HG03103 (cell line): ENCODE results near the gene TMBIM4.
"Not testable (repeated sequence)": the region's sequence is repeated elsewhere in the genome, so short reads cannot be mapped to it uniquely, and the experiment has no call there.

Experiments
- ATAC-seq: cut with Tn5 transposase; IDR thresholded peaks from one replicate; pipeline ENCODE4 v1.9.1; 2021; ENCODE audit warnings: low read depth; ENCODE audit not compliant: unreplicated experiment

Gene TMBIM4

DNA sequence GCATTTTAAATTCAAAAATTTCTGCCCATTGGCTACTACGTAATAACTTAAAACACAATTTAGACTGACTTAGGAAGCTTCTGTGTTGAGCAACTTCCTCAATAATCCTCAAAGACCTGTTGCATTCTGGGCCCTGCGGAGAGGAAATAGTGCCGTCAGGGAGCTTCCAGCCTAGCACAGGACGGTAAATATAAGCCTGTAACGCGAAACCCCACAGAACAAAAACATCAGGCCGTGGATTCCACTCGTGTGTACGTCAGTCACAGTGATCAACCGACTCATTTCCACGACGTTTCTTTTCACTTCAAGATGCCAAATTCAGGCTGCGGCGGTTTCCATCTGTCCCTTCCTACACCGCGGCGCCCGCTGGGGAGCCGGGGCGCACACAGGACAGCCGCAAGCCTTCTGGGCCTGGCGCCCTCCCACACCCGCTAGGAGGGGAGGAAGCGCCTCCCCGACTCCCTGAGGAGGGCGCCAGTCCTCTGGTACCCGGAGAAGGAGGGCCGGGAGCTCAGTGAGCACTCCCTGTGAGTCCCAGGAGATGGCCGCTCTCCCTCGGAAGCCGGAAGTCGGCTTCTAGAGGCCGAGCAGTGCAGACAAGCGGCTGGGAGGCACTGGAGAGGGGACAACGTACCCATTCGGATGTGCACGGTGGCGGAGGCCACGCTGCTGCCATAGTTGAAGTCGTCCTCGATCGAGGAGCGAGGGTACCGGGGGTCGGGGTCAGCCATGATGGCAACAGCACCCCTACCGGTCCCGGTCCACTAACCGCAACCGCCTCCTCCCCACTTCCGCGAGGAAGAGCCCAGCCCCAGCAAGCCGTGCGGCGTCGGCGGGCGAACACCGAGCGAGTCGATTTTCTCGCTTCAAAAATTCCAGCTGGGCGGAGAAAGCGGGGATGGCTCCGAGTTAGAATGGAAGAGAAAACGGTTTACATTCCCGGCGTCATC is at the start of gene TMBIM4:
TSS of gene TMBIM4 (minus strand) at position 776 of the 950 bp plus-strand sequence. CDS start at position 731, 45 bp downstream.
- ATAC-seq = peak; percentile 78

DNA sequence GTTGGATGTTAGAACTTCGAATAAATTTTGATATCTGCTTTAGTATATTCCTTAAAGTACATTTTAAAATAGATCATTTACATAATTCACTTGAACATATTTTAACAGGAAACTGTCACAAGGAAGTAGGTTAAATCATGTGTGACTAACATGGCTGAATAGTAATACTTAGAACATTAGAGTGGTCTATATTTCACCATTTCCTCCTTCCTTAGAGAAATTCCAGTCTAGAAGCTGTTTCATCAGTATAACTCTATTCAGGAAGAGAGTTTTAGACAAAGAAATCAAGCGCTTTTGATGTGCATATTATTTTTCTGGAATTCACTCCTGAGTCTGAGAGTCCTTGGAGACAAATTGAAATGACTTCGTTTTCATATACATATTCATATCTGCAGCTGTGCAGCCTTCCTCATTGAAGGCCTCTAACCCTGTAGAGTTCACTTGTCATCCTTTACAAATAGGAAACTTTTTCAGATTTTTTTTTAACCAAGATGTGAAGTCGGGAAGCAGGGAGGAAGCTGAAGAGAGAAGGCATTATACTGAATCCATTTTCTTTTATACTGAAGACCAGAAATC is 47.6 kb upstream of the TMBIM4 start:
- no peak for ATAC-seq

GRCh38 chr12:66213011-66213410 is 43.2 kb upstream of the TMBIM4 start:
- ATAC-seq = not testable (repeated sequence)

GRCh38 chr12:66211573-66211972 is 41.8 kb upstream of the TMBIM4 start:
- ATAC-seq = not testable (repeated sequence)

GRCh38 chr12:66210840-66211239 is 41.0 kb upstream of the TMBIM4 start:
- ATAC-seq = no peak

DNA sequence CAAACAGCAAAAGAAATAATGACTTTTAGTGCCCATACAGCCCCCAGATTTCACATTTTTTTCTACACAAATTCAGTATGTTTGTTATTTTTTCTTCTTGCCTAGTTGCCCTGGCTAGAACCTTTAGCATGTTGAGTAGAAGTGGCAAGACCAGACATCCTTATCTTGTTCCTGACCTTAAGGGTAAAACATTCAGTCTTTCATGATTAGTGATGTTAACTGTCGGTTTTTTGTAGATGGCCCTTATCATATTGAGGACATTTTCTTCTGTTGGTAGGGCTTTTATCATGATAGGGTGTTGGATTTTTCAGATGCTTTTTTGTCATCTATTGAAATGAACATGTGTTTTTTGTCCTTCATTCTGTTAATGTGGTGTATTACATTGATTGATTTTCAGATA is 36.3 kb upstream of the TMBIM4 start:
- ATAC-seq = no peak

- no peak for ATAC-seq
These were observed 34.0 kb upstream of the TMBIM4 start for GRCh38 chr12:66203820-66204219.

DNA sequence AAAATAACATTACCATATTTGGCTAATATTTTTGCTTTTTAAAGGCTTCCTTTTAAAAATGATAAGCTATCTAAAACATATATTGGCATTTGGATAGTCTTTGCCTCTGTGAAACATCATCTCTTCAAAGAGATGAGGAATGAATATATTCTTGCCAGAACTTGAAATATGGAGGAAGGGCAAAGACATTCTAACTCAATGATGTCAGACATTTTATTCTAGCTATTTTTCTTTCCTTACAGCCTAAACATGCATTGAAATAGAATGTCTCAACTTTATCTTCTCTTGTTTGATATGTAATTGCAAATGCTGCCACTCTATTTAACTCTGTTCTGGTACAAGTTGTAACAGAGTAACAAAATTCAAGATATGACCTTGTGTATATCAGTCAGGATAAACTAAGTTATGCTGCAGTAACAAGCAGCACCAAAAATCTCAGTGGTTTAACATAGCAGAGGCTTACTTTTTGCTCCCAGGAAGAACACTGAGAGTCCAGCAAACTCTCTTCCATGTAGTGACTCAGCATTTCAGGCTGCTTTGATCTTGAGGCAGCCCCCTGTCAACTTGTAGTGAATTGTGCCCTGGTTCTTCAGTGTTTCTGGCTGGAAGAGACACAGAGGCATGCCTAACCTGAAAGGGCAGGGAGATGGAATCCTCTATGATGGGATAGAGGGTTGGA is 30.2 kb upstream of the TMBIM4 start:
- ATAC-seq = no peak

DNA sequence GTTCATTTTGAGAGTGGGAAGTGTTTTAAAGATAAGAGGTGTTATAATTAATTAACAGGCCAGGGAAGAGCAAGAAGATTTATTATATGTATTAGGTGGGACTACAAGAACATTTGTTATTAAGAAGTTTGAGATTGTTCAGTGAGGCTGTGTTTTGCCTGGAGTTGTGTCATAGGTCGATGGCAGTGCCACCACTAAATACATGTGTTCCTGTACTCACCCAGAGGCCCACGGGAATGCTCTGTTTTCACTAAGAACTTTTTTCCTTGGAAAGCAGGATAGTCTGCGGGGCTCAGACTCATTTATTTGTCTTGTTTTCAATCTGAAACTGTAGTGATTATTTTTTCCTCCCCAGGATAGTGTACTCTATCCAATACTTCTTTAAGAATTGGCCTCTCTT is 29.3 kb upstream of the TMBIM4 start:
- no peak for ATAC-seq

GRCh38 chr12:66197495-66197921 is 27.7 kb upstream of the TMBIM4 start:
- no peak for ATAC-seq

GRCh38 chr12:66196806-66197205 is 27.0 kb upstream of the TMBIM4 start:
- peak; percentile 80 for ATAC-seq

- ATAC-seq = no peak
These were observed 25.4 kb upstream of the TMBIM4 start for GRCh38 chr12:66195242-66195641.

GRCh38 chr12:66194122-66194521 is 24.3 kb upstream of the TMBIM4 start:
- ATAC-seq = no peak

DNA sequence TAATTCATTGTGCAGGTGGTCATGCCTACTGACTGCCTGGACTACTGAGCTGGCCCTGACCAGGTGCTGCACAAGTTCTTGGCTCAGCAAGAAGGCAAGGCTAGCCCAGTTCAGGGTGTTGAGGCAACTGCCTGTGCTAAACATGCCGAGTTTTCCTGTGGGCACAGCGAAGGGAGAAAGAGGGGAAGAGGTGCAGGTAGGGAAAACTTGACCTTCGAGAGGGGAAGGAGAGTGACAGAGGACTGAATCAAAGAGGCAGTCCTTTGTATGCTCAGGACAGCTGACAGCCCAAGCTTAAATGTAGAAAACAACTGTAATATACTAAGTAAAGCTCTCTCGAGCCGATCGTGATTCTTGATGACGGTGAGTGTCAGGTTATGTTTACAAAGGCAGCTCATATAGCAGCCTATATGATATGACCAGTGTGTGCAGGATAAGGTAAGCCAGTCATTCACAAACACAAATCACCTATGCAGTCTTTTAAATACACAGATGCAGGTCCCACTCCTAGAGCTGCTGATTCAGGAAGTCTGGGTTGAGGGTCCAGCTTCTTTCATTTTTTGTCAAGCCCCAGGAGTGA is 21.8 kb upstream of the TMBIM4 start:
- ATAC-seq = no peak

DNA sequence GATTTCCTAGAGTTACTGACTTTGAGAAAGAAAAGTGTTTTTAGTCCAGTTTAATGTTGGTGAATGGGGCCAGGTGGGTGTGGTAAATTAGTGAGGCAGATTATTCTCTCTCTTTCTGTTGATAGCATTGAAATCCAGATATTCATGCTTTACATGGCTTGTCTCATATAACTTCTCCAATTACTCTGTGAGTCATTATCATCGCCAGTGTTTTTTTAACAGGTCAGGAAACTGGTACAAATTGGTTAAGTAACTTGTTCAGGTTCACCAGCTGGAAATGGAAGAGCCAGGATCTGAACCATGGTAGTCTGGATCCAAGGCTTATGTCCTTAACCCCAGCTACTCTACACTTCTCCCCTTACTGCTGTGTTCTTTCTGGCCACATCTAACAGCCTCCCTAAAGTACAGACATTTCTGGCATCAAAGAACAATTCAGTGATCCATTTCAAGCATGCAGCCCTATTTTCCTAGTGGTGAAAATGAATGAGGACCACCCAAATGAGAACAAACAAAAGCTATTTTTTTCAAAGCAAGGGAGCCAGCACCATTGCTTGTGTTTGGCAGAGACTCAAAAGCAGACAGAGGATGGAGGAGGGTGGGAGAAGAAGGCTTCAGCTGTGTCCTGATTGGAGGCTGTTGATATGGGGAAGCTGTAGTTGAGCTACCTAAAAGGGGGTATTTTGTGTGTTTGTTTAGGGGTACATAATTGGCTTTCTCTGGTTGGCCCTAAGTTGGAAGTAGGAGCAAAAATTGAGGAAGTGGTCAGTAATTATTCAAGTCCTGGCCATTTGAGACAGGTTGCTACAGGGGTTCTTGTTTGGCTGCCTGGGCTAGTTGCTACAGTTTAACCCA is 20.9 kb upstream of the TMBIM4 start:
- ATAC-seq = no peak

GRCh38 chr12:66189889-66190288 is 20.1 kb upstream of the TMBIM4 start:
- no peak for ATAC-seq

DNA sequence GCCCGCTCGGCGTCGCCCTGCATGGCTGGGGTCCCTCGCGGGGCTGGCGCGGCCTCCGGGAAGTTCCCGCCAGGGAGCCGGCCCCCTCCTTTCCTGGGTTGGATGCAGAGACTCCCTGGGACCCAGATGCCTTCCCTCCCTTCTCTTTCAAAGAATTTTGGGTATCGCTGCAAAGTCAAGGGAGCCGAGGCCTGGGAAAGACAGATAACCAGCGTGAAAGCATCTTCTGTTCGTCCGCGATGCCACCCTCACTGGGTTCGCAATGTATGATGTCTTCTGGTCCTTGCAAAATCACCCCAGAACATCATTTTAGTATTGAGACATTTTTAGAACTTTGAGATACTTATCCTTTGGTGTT is 19.7 kb upstream of the TMBIM4 start:
- no peak for ATAC-seq

GRCh38 chr12:66188584-66189485 is 19.0 kb upstream of the TMBIM4 start, which contains the start of gene IRAK3:
IRAK3 (plus strand) TSS chr12:66189214; CDS start chr12:66189300, 86 bp downstream.
- peak; percentile 49 for ATAC-seq

DNA sequence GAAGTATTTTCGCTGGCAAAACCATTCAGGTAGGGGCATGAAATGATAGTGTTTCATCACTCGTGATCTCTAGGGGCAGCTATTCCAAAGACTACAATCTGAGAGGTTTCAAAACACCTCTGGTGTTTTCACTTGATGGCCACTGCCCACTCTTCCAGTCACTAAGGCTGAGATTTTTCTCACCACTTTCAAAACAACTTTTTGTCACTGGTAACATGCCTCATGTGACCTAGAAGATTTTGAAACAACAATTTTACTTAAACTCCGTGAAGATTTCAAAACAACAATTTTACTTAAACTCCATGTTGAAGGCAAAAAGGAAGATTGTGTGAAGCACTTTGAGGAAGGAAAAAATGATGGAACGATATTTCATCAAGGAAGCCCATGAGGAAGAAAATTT is 18.0 kb upstream of the TMBIM4 start:
- ATAC-seq = no peak
